Caco-2 (cell line): ENCODE results near the gene CLCC1. TPM values are rescaled to one million over a fixed set of nuclear protein-coding genes. Genes with fewer than 3 reads are reported as not detected.

ENCODE experiments used
- BruUV-seq: library from RNA; stranded (reverse); fragments of 400-500 nt; replicated peaks from 2 replicates; lab custom pipeline; 2021; lab: Mats Ljungman, UMichigan
- CTCF ChIA-PET: fragments of 300-600 bp; sonication (Branson Sonifier 250); formaldehyde crosslinking; loops from one replicate; lab custom pipeline; 2022; ENCODE audit warnings: antibody characterized with exemption; lab: Charles Lee
- POLR2A ChIA-PET: fragments of 300-600 bp; sonication (Branson Sonifier 250); formaldehyde crosslinking; loops from one replicate; lab custom pipeline; 2022; ENCODE audit warnings: antibody characterized with exemption; lab: Charles Lee
- DNase-seq, 2 experiments: peaks; one replicate each; pipeline versions ENCODE4 v3.0.0 to v3.0.0-alpha.2; 2020 to 2022
- H3K27me3 ChIP-seq: replicated peaks from 2 replicates; pipeline ENCODE4 v1.6.0; 2011; ENCODE audit warnings: low read length; ENCODE audit not compliant: control insufficient read depth, insufficient read depth
- H3K36me3 ChIP-seq: 2 replicates; pipeline ENCODE4 v1.5.1; 2011; ENCODE audit warnings: low read length; ENCODE audit not compliant: control insufficient read depth, insufficient read depth
- H3K4me1 ChIP-seq: fragments of 250-450 bp; sonication (Bioruptor Pico); 2 replicates; pipeline ENCODE4 v1.5.1; 2020; ENCODE audit warnings: mild to moderate bottlenecking
- H3K4me3 ChIP-seq: 2 replicates; pipeline ENCODE4 v1.5.1; 2011; ENCODE audit warnings: low read depth, mild to moderate bottlenecking, control low read depth, low read length
- H3K9me3 ChIP-seq: fragments of 250-450 bp; sonication (Bioruptor Pico); 2 replicates; pipeline ENCODE4 v1.5.1; 2020; ENCODE audit warnings: mild to moderate bottlenecking, moderate library complexity
- H3K27ac Mint-ChIP-seq: one replicate; pipeline ENCODE4 v1.8.0; 2022; ENCODE audit warnings: mixed read lengths; ENCODE audit not compliant: unreplicated experiment
- H3K27me3 Mint-ChIP-seq: one replicate; pipeline ENCODE4 v1.8.0; 2022; ENCODE audit warnings: mixed read lengths; ENCODE audit not compliant: insufficient read depth, unreplicated experiment
- H3K36me3 Mint-ChIP-seq: one replicate; pipeline ENCODE4 v1.8.0; 2022; ENCODE audit warnings: mild to moderate bottlenecking, mixed read lengths; ENCODE audit not compliant: insufficient read depth, unreplicated experiment
- H3K4me1 Mint-ChIP-seq: one replicate; pipeline ENCODE4 v1.8.0; 2022; ENCODE audit warnings: low read depth, mixed read lengths; ENCODE audit not compliant: unreplicated experiment
- H3K4me3 Mint-ChIP-seq: one replicate; pipeline ENCODE4 v1.8.0; 2022; ENCODE audit warnings: mild to moderate bottlenecking, moderate library complexity, mixed read lengths; ENCODE audit not compliant: unreplicated experiment
- H3K9me3 Mint-ChIP-seq: one replicate; pipeline ENCODE4 v1.8.0; 2022; ENCODE audit warnings: mixed read lengths; ENCODE audit not compliant: unreplicated experiment
- intact Hi-C: fragments of 100-400 bp; cut with micrococcal nuclease; formaldehyde crosslinking; loops from one replicate; pipeline ENCODE4 v1.10.0; 2022; ENCODE audit not compliant: unreplicated experiment
- total RNA-seq: library from RNA; stranded (reverse); gene quantifications from 2 replicates; pipeline ENCODE4 v1.2.3, GENCODE V29; 2022
- TF ChIP-seq, protein P1 (sequence below), 2 experiments: fragments of 200-600 bp in 1 of 2; IDR thresholded peaks; 1 replicate in 1 of 2; 2 replicates in 1 of 2; pipeline versions ENCODE4 v1.5.1 to v1.8.0; 2011 to 2022; ENCODE audit warnings: antibody characterized with exemption in 1 of 2, control low read depth in 1 of 2, inconsistent platforms in 1 of 2, low read depth in 1 of 2, low read length in 1 of 2, mild to moderate bottlenecking in 1 of 2, moderate library complexity in 1 of 2; ENCODE audit not compliant: insufficient read depth in 1 of 2, severe bottlenecking in 1 of 2, unreplicated experiment in 1 of 2

The CLCC1 gene
- total RNA-seq, 1 experiment from 2014 or later, result 20.1 TPM

DNA sequence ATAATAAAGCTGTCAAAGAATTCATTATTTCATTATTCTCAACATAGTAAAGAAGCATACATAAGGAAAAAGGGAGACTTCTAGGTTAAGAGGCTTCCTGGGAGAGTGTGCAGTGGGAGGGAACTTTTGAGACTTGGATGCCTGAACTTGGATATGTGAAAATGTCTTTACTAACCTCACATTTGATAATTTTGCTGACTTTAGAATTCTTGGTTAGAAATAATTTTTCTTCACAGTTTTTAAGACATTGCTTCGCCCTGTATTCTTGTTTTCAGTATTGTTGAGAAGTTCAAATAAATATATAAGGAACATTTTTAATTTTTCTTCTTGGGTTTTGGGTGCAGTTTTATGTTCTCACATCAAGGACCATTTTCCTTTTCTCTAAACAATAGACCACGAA lies 46.5 kb downstream of the CLCC1 start:
- no peaks in the 10 kb centered on the region for H3K36me3 ChIP-seq
- Mint-ChIP-seq H3K36me3 (no peaks in the 10 kb centered on the region), H3K4me1 (no peaks in the 10 kb centered on the region), H3K27ac (no peak overlapping the region), H3K9me3 (no peaks in the 10 kb centered on the region), H3K4me3 (no peak overlapping the region), H3K27me3 (no peaks in the 10 kb centered on the region)
- H3K9me3 ChIP-seq, result no peaks in the 10 kb centered on the region
- ChIA-PET CTCF (no interaction called here), POLR2A (no interaction called here)
- no TSS peak for BruUV-seq
- DNase-seq, result no peak
- no peaks in the 10 kb centered on the region for H3K4me1 ChIP-seq
- TF ChIP-seq, protein P1, sequence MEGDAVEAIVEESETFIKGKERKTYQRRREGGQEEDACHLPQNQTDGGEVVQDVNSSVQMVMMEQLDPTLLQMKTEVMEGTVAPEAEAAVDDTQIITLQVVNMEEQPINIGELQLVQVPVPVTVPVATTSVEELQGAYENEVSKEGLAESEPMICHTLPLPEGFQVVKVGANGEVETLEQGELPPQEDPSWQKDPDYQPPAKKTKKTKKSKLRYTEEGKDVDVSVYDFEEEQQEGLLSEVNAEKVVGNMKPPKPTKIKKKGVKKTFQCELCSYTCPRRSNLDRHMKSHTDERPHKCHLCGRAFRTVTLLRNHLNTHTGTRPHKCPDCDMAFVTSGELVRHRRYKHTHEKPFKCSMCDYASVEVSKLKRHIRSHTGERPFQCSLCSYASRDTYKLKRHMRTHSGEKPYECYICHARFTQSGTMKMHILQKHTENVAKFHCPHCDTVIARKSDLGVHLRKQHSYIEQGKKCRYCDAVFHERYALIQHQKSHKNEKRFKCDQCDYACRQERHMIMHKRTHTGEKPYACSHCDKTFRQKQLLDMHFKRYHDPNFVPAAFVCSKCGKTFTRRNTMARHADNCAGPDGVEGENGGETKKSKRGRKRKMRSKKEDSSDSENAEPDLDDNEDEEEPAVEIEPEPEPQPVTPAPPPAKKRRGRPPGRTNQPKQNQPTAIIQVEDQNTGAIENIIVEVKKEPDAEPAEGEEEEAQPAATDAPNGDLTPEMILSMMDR (IDR thresholded peaks at IDR 0.05; ENCODE audit: insufficient read depth in 1 of 2, low read depth in 1 of 2, low read length in 1 of 2, severe bottlenecking in 1 of 2, unreplicated experiment in 1 of 2), result no peak
- intact Hi-C loops, result no loop called here
- no peak overlapping the region for H3K4me3 ChIP-seq
- H3K27me3 ChIP-seq, result no peaks in the 10 kb centered on the region

Other genes with a start within 250 kb of the CLCC1 start
- gene STXBP3, start 216.8 kb downstream of the CLCC1 start, total RNA-seq, result 24.1 and 34.3 TPM in 2 replicates
- gene AKNAD1, start 106.4 kb downstream of the CLCC1 start, total RNA-seq, result not detected in 2 replicates
- gene GPSM2, start 86.5 kb downstream of the CLCC1 start, total RNA-seq, result 20.4 and 20.5 TPM in 2 replicates
- 3.6 and 3.7 TPM in 2 replicates for gene WDR47, start 78.6 kb upstream of the CLCC1 start, total RNA-seq
- gene TAF13, start 112.5 kb upstream of the CLCC1 start, total RNA-seq, result 21.9 and 25.1 TPM in 2 replicates
- 21.8 and 23.5 TPM in 2 replicates for gene TMEM167B, start 127.3 kb upstream of the CLCC1 start, total RNA-seq
- 0.75 and 1.6 TPM in 2 replicates for gene ELAPOR1, start 150.6 kb upstream of the CLCC1 start, total RNA-seq